Caco-2 (cell line): ENCODE data around the gene ALDH1A3. TPM values are rescaled to one million over a fixed set of nuclear protein-coding genes. Genes with fewer than 3 reads are reported as not detected.
A peak's percentile ranks its signal among the peaks of the same experiment; 100 is the strongest.

Experiments used
- BruUV-seq: library from RNA; stranded (reverse); fragments of 400-500 nt; replicated peaks from 2 replicates; lab custom pipeline; 2021; lab: Mats Ljungman, UMichigan
- CTCF ChIA-PET: fragments of 300-600 bp; sonication (Branson Sonifier 250); formaldehyde crosslinking; loops from one replicate; lab custom pipeline; 2022; ENCODE audit warnings: antibody characterized with exemption; lab: Charles Lee
- POLR2A ChIA-PET: fragments of 300-600 bp; sonication (Branson Sonifier 250); formaldehyde crosslinking; loops from one replicate; lab custom pipeline; 2022; ENCODE audit warnings: antibody characterized with exemption; lab: Charles Lee
- DNase-seq, 2 experiments: peaks; one replicate each; pipeline versions ENCODE4 v3.0.0 to v3.0.0-alpha.2; 2020 to 2022
- H3K27me3 ChIP-seq: replicated peaks from 2 replicates; pipeline ENCODE4 v1.6.0; 2011; ENCODE audit warnings: low read length; ENCODE audit not compliant: control insufficient read depth, insufficient read depth
- H3K36me3 ChIP-seq: 2 replicates; pipeline ENCODE4 v1.5.1; 2011; ENCODE audit warnings: low read length; ENCODE audit not compliant: control insufficient read depth, insufficient read depth
- H3K4me1 ChIP-seq: fragments of 250-450 bp; sonication (Bioruptor Pico); 2 replicates; pipeline ENCODE4 v1.5.1; 2020; ENCODE audit warnings: mild to moderate bottlenecking
- H3K4me3 ChIP-seq: 2 replicates; pipeline ENCODE4 v1.5.1; 2011; ENCODE audit warnings: low read depth, mild to moderate bottlenecking, control low read depth, low read length
- H3K9me3 ChIP-seq: fragments of 250-450 bp; sonication (Bioruptor Pico); 2 replicates; pipeline ENCODE4 v1.5.1; 2020; ENCODE audit warnings: mild to moderate bottlenecking, moderate library complexity
- H3K27ac Mint-ChIP-seq: one replicate; pipeline ENCODE4 v1.8.0; 2022; ENCODE audit warnings: mixed read lengths; ENCODE audit not compliant: unreplicated experiment
- H3K27me3 Mint-ChIP-seq: one replicate; pipeline ENCODE4 v1.8.0; 2022; ENCODE audit warnings: mixed read lengths; ENCODE audit not compliant: insufficient read depth, unreplicated experiment
- H3K36me3 Mint-ChIP-seq: one replicate; pipeline ENCODE4 v1.8.0; 2022; ENCODE audit warnings: mild to moderate bottlenecking, mixed read lengths; ENCODE audit not compliant: insufficient read depth, unreplicated experiment
- H3K4me1 Mint-ChIP-seq: one replicate; pipeline ENCODE4 v1.8.0; 2022; ENCODE audit warnings: low read depth, mixed read lengths; ENCODE audit not compliant: unreplicated experiment
- H3K4me3 Mint-ChIP-seq: one replicate; pipeline ENCODE4 v1.8.0; 2022; ENCODE audit warnings: mild to moderate bottlenecking, moderate library complexity, mixed read lengths; ENCODE audit not compliant: unreplicated experiment
- H3K9me3 Mint-ChIP-seq: one replicate; pipeline ENCODE4 v1.8.0; 2022; ENCODE audit warnings: mixed read lengths; ENCODE audit not compliant: unreplicated experiment
- CTCF ChIP-seq, 2 experiments: fragments of 200-600 bp in 1 of 2; IDR thresholded peaks; 1 replicate in 1 of 2; 2 replicates in 1 of 2; pipeline versions ENCODE4 v1.5.1 to v1.8.0; 2011 to 2022; ENCODE audit warnings: antibody characterized with exemption in 1 of 2, control low read depth in 1 of 2, inconsistent platforms in 1 of 2, low read depth in 1 of 2, low read length in 1 of 2, mild to moderate bottlenecking in 1 of 2, moderate library complexity in 1 of 2; ENCODE audit not compliant: insufficient read depth in 1 of 2, severe bottlenecking in 1 of 2, unreplicated experiment in 1 of 2
- intact Hi-C: fragments of 100-400 bp; cut with micrococcal nuclease; formaldehyde crosslinking; loops from one replicate; pipeline ENCODE4 v1.10.0; 2022; ENCODE audit not compliant: unreplicated experiment
- total RNA-seq: library from RNA; stranded (reverse); gene quantifications from 2 replicates; pipeline ENCODE4 v1.2.3, GENCODE V29; 2022

The ALDH1A3 gene
- total RNA-seq, 1 experiment from 2014 or later, result 6.6 TPM

GRCh38 chr15:100878648-100879047 is 983 bp upstream of the ALDH1A3 start:
- no peak for DNase-seq
- H3K27me3 Mint-ChIP-seq, result peaks cover 6% of the 10 kb centered on the region
- ChIA-PET CTCF (interaction anchor here (1.5 kb wide), 1 partner anchor 40 kb away, joined by 4 read pairs; no protein-coding TSS in a partner anchor), POLR2A (no interaction called here)
- no peak overlapping the region for H3K27ac Mint-ChIP-seq
- Histone ChIP-seq H3K4me3 (peak overlapping the region; percentile 39), H3K27me3 (no peaks in the 10 kb centered on the region), H3K4me1 (peaks cover 5% of the 10 kb centered on the region; the same call in 1 of the 2 replicates), H3K36me3 (no peaks in the 10 kb centered on the region), H3K9me3 (no peaks in the 10 kb centered on the region)
- peak overlapping the region; percentile 69 for H3K4me3 Mint-ChIP-seq
- no peaks in the 10 kb centered on the region for H3K36me3 Mint-ChIP-seq
- intact Hi-C loops, result no loop called here
- H3K4me1 Mint-ChIP-seq, result no peaks in the 10 kb centered on the region
- no peak for TF ChIP-seq CTCF (IDR thresholded peaks at IDR 0.05; ENCODE audit: insufficient read depth in 1 of 2, low read depth in 1 of 2, low read length in 1 of 2, severe bottlenecking in 1 of 2, unreplicated experiment in 1 of 2)
- no peaks in the 10 kb centered on the region for H3K9me3 Mint-ChIP-seq
- BruUV-seq, result no TSS peak

GRCh38 chr15:100879061-100879463 is 569 bp upstream of the ALDH1A3 start:
- peak in 1 of 2 experiments; percentile 49 for DNase-seq

DNA sequence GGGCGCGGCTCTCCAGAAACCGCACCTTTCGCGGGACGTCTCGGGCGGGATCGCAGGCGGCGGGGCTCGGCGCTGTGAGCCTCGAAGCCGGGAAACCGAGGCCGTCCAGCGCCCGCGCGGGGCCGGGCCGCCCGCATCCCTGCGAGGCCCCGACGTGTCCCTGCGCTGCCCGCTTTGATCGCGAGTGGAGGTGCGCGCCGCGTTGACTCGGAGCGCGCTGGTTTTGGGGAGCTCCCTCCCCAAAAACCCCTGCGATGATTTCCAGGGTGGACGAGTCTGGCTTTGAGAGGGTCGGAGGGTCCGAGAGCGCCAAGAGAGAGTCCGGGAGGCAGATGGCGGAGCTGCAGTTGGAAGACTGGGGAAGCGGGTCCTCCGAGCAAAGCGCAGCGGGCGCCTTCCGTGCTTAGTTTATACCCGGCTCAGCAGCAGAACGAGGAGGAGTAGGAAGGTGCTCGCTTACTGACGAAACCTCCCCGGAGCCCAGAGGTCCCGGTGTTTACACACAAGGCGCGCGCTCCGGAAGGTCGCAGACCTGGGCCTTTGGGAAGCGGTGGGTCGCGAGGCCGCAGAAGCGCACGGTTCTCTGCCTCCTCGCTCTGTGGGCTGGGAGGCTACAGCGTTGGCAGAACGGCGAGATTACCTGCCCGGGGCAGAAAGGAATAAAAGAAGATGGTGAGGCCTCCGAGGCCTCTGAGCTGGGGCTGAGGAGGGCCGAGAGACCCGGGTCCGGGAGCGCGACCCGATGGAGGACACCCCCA is 687 bp downstream of the ALDH1A3 start:
- peaks cover 5% of the 10 kb centered on the region; the same call in 1 of the 2 replicates for H3K4me1 ChIP-seq
- CTCF ChIA-PET, result interaction anchor here (1.5 kb wide), 1 partner anchor 38 kb away, joined by 4 read pairs; no protein-coding TSS in a partner anchor

More at GRCh38 chr15:100879061-100879463, 569 bp upstream of the ALDH1A3 start:
- Histone ChIP-seq H3K36me3 (no peaks in the 10 kb centered on the region), H3K4me3 (peak overlapping the region; percentile 39), H3K9me3 (no peaks in the 10 kb centered on the region), H3K4me1 (peaks cover 5% of the 10 kb centered on the region; the same call in 1 of the 2 replicates), H3K27me3 (no peaks in the 10 kb centered on the region)
- CTCF ChIA-PET, result interaction anchor here (1.5 kb wide), 1 partner anchor 39 kb away, joined by 4 read pairs; no protein-coding TSS in a partner anchor
- H3K36me3 Mint-ChIP-seq, result no peaks in the 10 kb centered on the region
- no peaks in the 10 kb centered on the region for H3K9me3 Mint-ChIP-seq
- no peaks in the 10 kb centered on the region for H3K4me1 Mint-ChIP-seq
- POLR2A ChIA-PET, result no interaction called here
- intact Hi-C loops, result no loop called here
- H3K4me3 Mint-ChIP-seq, result peak overlapping the region; percentile 69
- H3K27ac Mint-ChIP-seq, result no peak overlapping the region
- no peak for TF ChIP-seq CTCF (IDR thresholded peaks at IDR 0.05; ENCODE audit: insufficient read depth in 1 of 2, low read depth in 1 of 2, low read length in 1 of 2, severe bottlenecking in 1 of 2, unreplicated experiment in 1 of 2)
- no TSS peak for BruUV-seq
- H3K27me3 Mint-ChIP-seq, result peaks cover 6% of the 10 kb centered on the region

More for the DNA sequence above, 687 bp downstream of the ALDH1A3 start:
- Mint-ChIP-seq H3K9me3 (no peaks in the 10 kb centered on the region), H3K36me3 (no peaks in the 10 kb centered on the region), H3K4me3 (peak overlapping the region; percentile 70), H3K4me1 (no peaks in the 10 kb centered on the region), H3K27me3 (peaks cover 6% of the 10 kb centered on the region), H3K27ac (no peak overlapping the region)
- no peaks in the 10 kb centered on the region for H3K27me3 ChIP-seq
- H3K4me3 ChIP-seq, result no peak overlapping the region
- TF ChIP-seq CTCF (IDR thresholded peaks at IDR 0.05; ENCODE audit: insufficient read depth in 1 of 2, low read depth in 1 of 2, low read length in 1 of 2, severe bottlenecking in 1 of 2, unreplicated experiment in 1 of 2), result no peak
- H3K36me3 ChIP-seq, result no peaks in the 10 kb centered on the region
- no peak for DNase-seq
- intact Hi-C loops, result no loop called here
- H3K9me3 ChIP-seq, result no peaks in the 10 kb centered on the region
- POLR2A ChIA-PET, result no interaction called here
- no TSS peak for BruUV-seq
